ENCODE measurements around the gene RHBDF2. TPM values are rescaled to one million over a fixed set of nuclear protein-coding genes. Genes with fewer than 3 reads are reported as not detected.
"Not testable (repeated sequence)": the region's sequence is repeated elsewhere in the genome, so short reads cannot be mapped to it uniquely, and the experiment has no call there.

RHBDF2 gene
- total and polyA plus RNA-seq, 7 experiments from 2014 or later: 2.9 to 119 (median 31.4) TPM

GRCh38 chr17:76527430-76528111, 26.3 kb upstream of the RHBDF2 start:
- Mint-ChIP-seq H3K27ac (peak overlapping the region in 8 of 9 donors; percentile 68 to 94 (median 84)), H3K4me1 (peaks cover 14 to 50% (median 43%) of the 10 kb centered on the region in 7 donors), H3K36me3 (no peaks in the 10 kb centered on the region), H3K9me3 (no peaks in the 10 kb centered on the region), H3K4me3 (peak overlapping the region; percentile 15 to 81 (median 72)), H3K27me3 (peaks cover 0 to 10% (median 0%) of the 10 kb centered on the region in 5 donors)
- Histone ChIP-seq H3K9me3 (ENCODE audit: control insufficient read depth in 2 of 3, low read length in 3 of 3) (no peaks in the 10 kb centered on the region), H3K4me3 (ENCODE audit: low read length) (peak overlapping the region; percentile 43), H3K36me3 (ENCODE audit: control insufficient read depth in 2 of 3, insufficient read depth in 3 of 3, low read length in 3 of 3) (no peaks in the 10 kb centered on the region), H3K27me3 (ENCODE audit: control insufficient read depth in 2 of 2, insufficient read depth in 2 of 2, low read length in 2 of 2) (no peaks in the 10 kb centered on the region), H3K4me1 (ENCODE audit: control insufficient read depth in 2 of 2, insufficient read depth in 2 of 2, low read length in 2 of 2) (peaks cover 12 to 41% of the 10 kb centered on the region in 2 donors), H3K27ac (ENCODE audit: low read depth, low read length) (peak overlapping the region; percentile 58)
- intact Hi-C loops (cut with micrococcal nuclease): loop anchor here in 1 of 2 donors (1.0 kb wide), 1 partner anchor 12 kb away; no protein-coding TSS in a partner anchor
- ATAC-seq: peak; percentile 78
- DNase-seq: peak in 7 of 9 donors; percentile 39 to 64 (median 61)
- ChIA-PET CTCF (interaction anchor here (0.6 to 1.9 kb wide), 5 partner anchors 16 to 97 kb away, joined by 3 to 7 read pairs (median 3); no protein-coding TSS in a partner anchor), POLR2A (interaction anchor here (0.6 to 3.5 kb wide), 4 partner anchors 12 to 22 kb away, joined by 3 to 18 read pairs (median 5); partner anchors contain the start of gene PRCD)

- ATAC-seq; H3K36me3 ChIP-seq (ENCODE audit: control insufficient read depth in 2 of 3, insufficient read depth in 3 of 3, low read length in 3 of 3); H3K36me3 Mint-ChIP-seq; H3K9me3 Mint-ChIP-seq; intact Hi-C loops (cut with micrococcal nuclease); H3K4me3 ChIP-seq (ENCODE audit: low read length); H3K27me3 ChIP-seq (ENCODE audit: control insufficient read depth in 2 of 2, insufficient read depth in 2 of 2, low read length in 2 of 2); H3K9me3 ChIP-seq (ENCODE audit: control insufficient read depth in 2 of 3, low read length in 3 of 3); H3K27me3 Mint-ChIP-seq; DNase-seq; H3K27ac ChIP-seq (ENCODE audit: low read depth, low read length): not testable (repeated sequence)
- POLR2A ChIA-PET: interaction anchor here (0.8 to 3.5 kb wide), 3 partner anchors 11 to 18 kb away, joined by 3 to 18 read pairs (median 4); partner anchors contain the start of gene PRCD
- peaks cover 12 to 41% of the 10 kb centered on the region in 2 donors for H3K4me1 ChIP-seq (ENCODE audit: control insufficient read depth in 2 of 2, insufficient read depth in 2 of 2, low read length in 2 of 2)
- Mint-ChIP-seq H3K4me3 (peak overlapping the region; percentile 7 to 81 (median 44)), H3K4me1 (peaks cover 14 to 50% (median 42%) of the 10 kb centered on the region in 7 donors), H3K27ac (peak overlapping the region in 7 of 9 donors; percentile 24 to 92 (median 85))
- CTCF ChIA-PET: interaction anchor here (1.1 to 1.9 kb wide), 2 partner anchors 20 to 31 kb away, joined by 3 to 6 read pairs; no protein-coding TSS in a partner anchor
These were observed 25.8 kb upstream of the RHBDF2 start for GRCh38 chr17:76527016-76527415.

- H3K27me3 ChIP-seq (ENCODE audit: control insufficient read depth in 2 of 2, insufficient read depth in 2 of 2, low read length in 2 of 2); H3K27ac ChIP-seq (ENCODE audit: low read depth, low read length); H3K9me3 ChIP-seq (ENCODE audit: control insufficient read depth in 2 of 3, low read length in 3 of 3); H3K4me3 ChIP-seq (ENCODE audit: low read length); DNase-seq; H3K4me3 Mint-ChIP-seq; intact Hi-C loops (cut with micrococcal nuclease); H3K36me3 Mint-ChIP-seq; H3K36me3 ChIP-seq (ENCODE audit: control insufficient read depth in 2 of 3, insufficient read depth in 3 of 3, low read length in 3 of 3); H3K9me3 Mint-ChIP-seq; ATAC-seq: not testable (repeated sequence)
- Mint-ChIP-seq H3K27me3 (peaks cover 0 to 11% (median 0%) of the 10 kb centered on the region in 5 donors), H3K4me1 (peaks cover 18 to 45% (median 37%) of the 10 kb centered on the region in 7 donors), H3K27ac (peak overlapping the region in 1 of 9 donors; percentile 65)
- ChIA-PET POLR2A (interaction anchor here (1.2 to 1.4 kb wide), 2 partner anchors 146 to 201 kb away, joined by 3 read pairs; partner anchors contain the start of genes JMJD6 and METTL23), CTCF (interaction anchor here (3.7 to 5.7 kb wide), 2 partner anchors 20 to 156 kb away, joined by 20 to 62 read pairs; no protein-coding TSS in a partner anchor)
- peaks cover 12 to 41% of the 10 kb centered on the region in 2 donors for H3K4me1 ChIP-seq (ENCODE audit: control insufficient read depth in 2 of 2, insufficient read depth in 2 of 2, low read length in 2 of 2)
These were observed 24.2 kb upstream of the RHBDF2 start for GRCh38 chr17:76525513-76525833.

GRCh38 chr17:76524598-76525512, 23.6 kb upstream of the RHBDF2 start:
- intact Hi-C loops (cut with micrococcal nuclease): no loop called here
- peak overlapping the region in 8 of 9 donors; percentile 19 to 89 (median 64) for H3K27ac Mint-ChIP-seq
- H3K4me1 Mint-ChIP-seq: peaks cover 18 to 40% (median 35%) of the 10 kb centered on the region in 7 donors
- Histone ChIP-seq H3K27me3 (ENCODE audit: control insufficient read depth in 2 of 2, insufficient read depth in 2 of 2, low read length in 2 of 2) (no peaks in the 10 kb centered on the region), H3K27ac (ENCODE audit: low read depth, low read length) (no peak overlapping the region), H3K4me3 (ENCODE audit: low read length) (no peak overlapping the region), H3K9me3 (ENCODE audit: control insufficient read depth in 2 of 3, low read length in 3 of 3) (no peaks in the 10 kb centered on the region), H3K4me1 (ENCODE audit: control insufficient read depth in 2 of 2, insufficient read depth in 2 of 2, low read length in 2 of 2) (peaks cover 12 to 37% of the 10 kb centered on the region in 2 donors), H3K36me3 (ENCODE audit: control insufficient read depth in 2 of 3, insufficient read depth in 3 of 3, low read length in 3 of 3) (no peaks in the 10 kb centered on the region)
- ATAC-seq: no peak
- ChIA-PET CTCF (interaction anchor here (0.7 to 5.7 kb wide), 7 partner anchors 9 to 560 kb away, joined by 3 to 62 read pairs (median 11); no protein-coding TSS in a partner anchor), POLR2A (interaction anchor here (0.7 to 1.4 kb wide), 4 partner anchors 31 to 201 kb away, joined by 3 read pairs; partner anchors contain the start of genes JMJD6, METTL23 and ST6GALNAC1)
- DNase-seq: no peak
- H3K9me3 Mint-ChIP-seq: peaks cover 0 to 2% (median 0%) of the 10 kb centered on the region in 11 donors
- H3K27me3 Mint-ChIP-seq: peaks cover 0 to 11% (median 0%) of the 10 kb centered on the region in 5 donors
- no peak overlapping the region for H3K4me3 Mint-ChIP-seq
- H3K36me3 Mint-ChIP-seq: no peaks in the 10 kb centered on the region

GRCh38 chr17:76523084-76524037, 22.1 kb upstream of the RHBDF2 start:
- ATAC-seq (peak; percentile 92), DNase-seq (peak; percentile 66 to 89 (median 79))
- Histone ChIP-seq H3K27ac (ENCODE audit: low read depth, low read length) (no peak overlapping the region), H3K9me3 (ENCODE audit: control insufficient read depth in 2 of 3, low read length in 3 of 3) (no peaks in the 10 kb centered on the region), H3K36me3 (ENCODE audit: control insufficient read depth in 2 of 3, insufficient read depth in 3 of 3, low read length in 3 of 3) (no peaks in the 10 kb centered on the region), H3K4me1 (ENCODE audit: control insufficient read depth in 2 of 2, insufficient read depth in 2 of 2, low read length in 2 of 2) (peaks cover 11 to 22% of the 10 kb centered on the region in 2 donors), H3K4me3 (ENCODE audit: low read length) (no peak overlapping the region), H3K27me3 (ENCODE audit: control insufficient read depth in 2 of 2, insufficient read depth in 2 of 2, low read length in 2 of 2) (no peaks in the 10 kb centered on the region)
- ChIA-PET POLR2A (interaction anchor here (0.8 to 2.2 kb wide), 9 partner anchors 11 to 204 kb away, joined by 3 to 5 read pairs (median 3); partner anchors contain the start of gene ST6GALNAC2), CTCF (interaction anchor here (0.6 to 5.7 kb wide), 27 partner anchors 9 to 201 kb away, joined by 3 to 62 read pairs (median 5); partner anchors contain the start of genes AANAT and PRCD)
- Mint-ChIP-seq H3K36me3 (no peaks in the 10 kb centered on the region), H3K4me3 (peak overlapping the region in 8 of 10 donors; percentile 10 to 71 (median 36)), H3K9me3 (peaks cover 0 to 3% (median 0%) of the 10 kb centered on the region in 11 donors), H3K27me3 (peaks cover 0 to 11% (median 0%) of the 10 kb centered on the region in 5 donors), H3K4me1 (peaks cover 16 to 31% (median 28%) of the 10 kb centered on the region in 7 donors), H3K27ac (peak overlapping the region in 8 of 9 donors; percentile 40 to 93 (median 72))
- intact Hi-C loops (cut with micrococcal nuclease): loop anchor here (1.0 to 2.0 kb wide), 5 partner anchors 24 to 192 kb away; no protein-coding TSS in a partner anchor

Measured in naive thymus-derived CD4-positive, alpha-beta T cell (primary cell).